ENCODE results near the gene KRT23.

Gene KRT23, protein sequence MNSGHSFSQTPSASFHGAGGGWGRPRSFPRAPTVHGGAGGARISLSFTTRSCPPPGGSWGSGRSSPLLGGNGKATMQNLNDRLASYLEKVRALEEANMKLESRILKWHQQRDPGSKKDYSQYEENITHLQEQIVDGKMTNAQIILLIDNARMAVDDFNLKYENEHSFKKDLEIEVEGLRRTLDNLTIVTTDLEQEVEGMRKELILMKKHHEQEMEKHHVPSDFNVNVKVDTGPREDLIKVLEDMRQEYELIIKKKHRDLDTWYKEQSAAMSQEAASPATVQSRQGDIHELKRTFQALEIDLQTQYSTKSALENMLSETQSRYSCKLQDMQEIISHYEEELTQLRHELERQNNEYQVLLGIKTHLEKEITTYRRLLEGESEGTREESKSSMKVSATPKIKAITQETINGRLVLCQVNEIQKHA

DNA sequence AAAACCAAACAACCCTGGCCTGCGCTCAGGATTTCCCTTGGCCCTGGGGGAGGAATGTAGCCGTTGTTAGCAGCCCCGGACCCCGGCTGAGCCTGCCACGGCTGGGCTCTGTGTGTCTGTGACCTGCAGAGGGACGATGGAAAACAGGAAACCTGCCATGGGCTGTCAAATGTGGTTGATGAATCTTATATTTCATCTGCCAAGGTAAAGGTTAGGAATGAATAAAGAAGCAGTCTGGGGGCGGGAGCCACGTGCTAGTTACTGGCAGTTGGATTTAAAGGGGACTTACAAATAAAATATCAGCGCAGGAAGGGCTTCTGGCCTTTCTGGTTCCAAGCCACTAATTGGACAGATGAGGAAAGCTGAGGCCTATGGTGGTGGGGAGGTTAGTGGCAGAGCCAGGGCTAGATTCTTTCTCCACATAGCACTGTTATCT is at the start of gene KRT23:
Gene KRT23, minus strand, starts transcription at position 263 of the 436 bp plus-strand sequence. CDS start 1,043 bp downstream, outside the sequence.
- DNase-seq (ENCODE audit: extremely low read depth, low read depth): no peak
- TF ChIP-seq, protein P1, sequence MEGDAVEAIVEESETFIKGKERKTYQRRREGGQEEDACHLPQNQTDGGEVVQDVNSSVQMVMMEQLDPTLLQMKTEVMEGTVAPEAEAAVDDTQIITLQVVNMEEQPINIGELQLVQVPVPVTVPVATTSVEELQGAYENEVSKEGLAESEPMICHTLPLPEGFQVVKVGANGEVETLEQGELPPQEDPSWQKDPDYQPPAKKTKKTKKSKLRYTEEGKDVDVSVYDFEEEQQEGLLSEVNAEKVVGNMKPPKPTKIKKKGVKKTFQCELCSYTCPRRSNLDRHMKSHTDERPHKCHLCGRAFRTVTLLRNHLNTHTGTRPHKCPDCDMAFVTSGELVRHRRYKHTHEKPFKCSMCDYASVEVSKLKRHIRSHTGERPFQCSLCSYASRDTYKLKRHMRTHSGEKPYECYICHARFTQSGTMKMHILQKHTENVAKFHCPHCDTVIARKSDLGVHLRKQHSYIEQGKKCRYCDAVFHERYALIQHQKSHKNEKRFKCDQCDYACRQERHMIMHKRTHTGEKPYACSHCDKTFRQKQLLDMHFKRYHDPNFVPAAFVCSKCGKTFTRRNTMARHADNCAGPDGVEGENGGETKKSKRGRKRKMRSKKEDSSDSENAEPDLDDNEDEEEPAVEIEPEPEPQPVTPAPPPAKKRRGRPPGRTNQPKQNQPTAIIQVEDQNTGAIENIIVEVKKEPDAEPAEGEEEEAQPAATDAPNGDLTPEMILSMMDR (IDR thresholded peaks at IDR 0.05; ENCODE audit: low read depth, low read length): no peak

GRCh38 chr17:40986920-40987319 is 49.5 kb upstream of the KRT23 start:
- DNase-seq (ENCODE audit: extremely low read depth, low read depth): no peak
- TF ChIP-seq, protein P1 (IDR thresholded peaks at IDR 0.05; ENCODE audit: low read depth, low read length): no peak

GRCh38 chr17:40984226-40984625 is 46.8 kb upstream of the KRT23 start, which contains the start of gene KRT40:
Gene KRT40, minus strand, starts transcription at chr17:40984326. Its CDS starts 53 bp downstream, at chr17:40984273.
- no peak for DNase-seq (ENCODE audit: extremely low read depth, low read depth)
- TF ChIP-seq, protein P1 (IDR thresholded peaks at IDR 0.05; ENCODE audit: low read depth, low read length): no peak

DNA sequence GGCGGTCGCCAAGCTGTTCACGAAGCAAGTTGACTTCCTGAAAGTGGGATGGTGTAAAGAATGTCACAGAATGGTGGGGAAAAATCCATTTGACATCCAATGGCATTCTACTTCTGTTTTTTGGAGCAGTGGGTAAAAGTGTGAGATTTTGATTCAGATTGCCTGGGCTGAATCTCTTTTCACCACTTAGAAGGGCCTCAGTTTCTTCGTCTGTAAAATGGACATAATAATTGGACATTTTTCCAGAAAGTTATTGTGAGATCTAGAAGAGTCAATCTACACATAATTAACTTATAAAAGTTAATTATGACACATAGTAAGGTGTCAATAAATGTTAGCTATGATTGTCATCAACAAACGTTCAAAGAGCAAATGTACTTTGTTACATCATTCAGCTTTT is 43.7 kb upstream of the KRT23 start:
- TF ChIP-seq, protein P1 (IDR thresholded peaks at IDR 0.05; ENCODE audit: low read depth, low read length): no peak
- no peak for DNase-seq (ENCODE audit: extremely low read depth, low read depth)

GRCh38 chr17:40980596-40980995 is 43.1 kb upstream of the KRT23 start:
- TF ChIP-seq, protein P1 (IDR thresholded peaks at IDR 0.05; ENCODE audit: low read depth, low read length): no peak
- DNase-seq (ENCODE audit: extremely low read depth, low read depth): peak; percentile 5

DNA sequence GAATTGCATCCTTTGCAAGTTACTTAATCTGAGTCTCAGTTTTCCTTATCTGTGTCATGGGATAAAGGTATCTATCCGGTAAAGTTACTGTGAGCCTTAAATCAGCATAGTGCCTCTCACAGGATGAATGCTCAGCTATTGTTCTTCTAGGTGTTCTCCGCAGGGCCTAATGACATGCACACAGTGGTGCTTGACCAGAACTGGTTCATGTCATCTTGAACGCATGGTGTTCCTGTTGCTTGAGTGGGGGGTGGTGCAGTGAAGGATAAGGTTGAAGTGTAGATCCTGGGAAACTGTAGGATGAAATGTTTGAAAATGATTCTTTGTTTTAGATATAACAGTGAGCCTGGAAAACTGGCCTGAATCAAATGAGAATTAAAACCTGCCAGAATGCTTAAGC is 42.7 kb upstream of the KRT23 start:
- no peak for DNase-seq (ENCODE audit: extremely low read depth, low read depth)
- TF ChIP-seq, protein P1 (IDR thresholded peaks at IDR 0.05; ENCODE audit: low read depth, low read length): no peak

DNA sequence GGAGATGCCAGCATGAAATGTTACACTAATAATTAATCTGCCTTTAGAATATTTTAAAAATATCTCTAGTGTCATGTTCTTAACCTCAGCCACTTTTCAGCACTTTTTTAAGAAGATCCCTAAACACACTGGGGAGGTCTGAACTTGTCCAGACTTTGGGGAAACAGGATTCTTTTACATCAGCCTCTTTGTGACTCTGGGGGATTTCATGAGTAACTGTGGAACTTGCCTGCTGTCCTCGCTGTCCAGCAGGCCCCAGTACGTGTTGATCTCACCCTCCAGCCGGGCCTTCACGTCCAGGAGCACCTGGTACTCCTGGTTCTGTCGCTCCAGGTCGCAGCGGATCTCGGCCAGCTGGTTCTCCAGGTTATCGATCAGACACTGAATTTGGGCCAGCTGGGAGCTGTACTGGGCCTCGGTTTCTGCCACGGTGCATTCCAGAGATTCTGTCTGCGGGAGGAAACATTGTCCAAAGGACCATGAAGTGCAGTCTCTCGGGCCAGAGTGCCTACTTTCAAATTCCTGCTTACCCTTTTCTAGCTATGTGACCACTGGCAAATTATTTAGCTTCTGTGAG is 41.2 kb upstream of the KRT23 start:
- DNase-seq (ENCODE audit: extremely low read depth, low read depth): no peak
- TF ChIP-seq, protein P1 (IDR thresholded peaks at IDR 0.05; ENCODE audit: low read depth, low read length): no peak
